IMR-90 (cell line): ENCODE measurements around the gene MTR. TPM values are rescaled to one million over a fixed set of nuclear protein-coding genes. Genes with fewer than 3 reads are reported as not detected.

Experiments used
- ATAC-seq: fragments of 200-7000 bp; cut with Tn5 transposase; 2 replicates; pipeline ENCODE4 v1.9.1; 2020; ENCODE audit warnings: low read depth, mild to moderate bottlenecking, moderate library complexity
- BruUV-seq: library from RNA; stranded (reverse); fragments of 400-500 nt; replicated peaks from 2 replicates; lab custom pipeline; 2021; lab: Mats Ljungman, UMichigan
- CTCF ChIA-PET: fragments of 300-600 bp; formaldehyde crosslinking; extraction: SDS; loops from one replicate; lab custom pipeline; 2021; ENCODE audit warnings: antibody characterized with exemption; lab: Yijun Ruan, JAX
- POLR2A ChIA-PET: fragments of 300-600 bp; sonication (Branson Sonifier 250); formaldehyde crosslinking; loops from one replicate; lab custom pipeline; 2022; ENCODE audit warnings: antibody characterized with exemption; ENCODE audit not compliant: unreplicated experiment; lab: Charles Lee
- DNase-seq: peaks from one replicate; pipeline ENCODE4 v3.0.0; 2013
- H2AFZ ChIP-seq: replicated peaks from 2 replicates; pipeline ENCODE3; 2013; ENCODE audit warnings: low read length, mild to moderate bottlenecking; ENCODE audit not compliant: poor library complexity
- H2AK5ac ChIP-seq: 2 replicates; pipeline ENCODE4 v1.6.1; 2013; ENCODE audit warnings: low read depth, low read length, inconsistent platforms
- H2AK9ac ChIP-seq: replicated peaks from 2 replicates; pipeline ENCODE3; 2013; ENCODE audit warnings: mild to moderate bottlenecking, low read depth, low read length, moderate library complexity; ENCODE audit not compliant: poor library complexity
- H2BK120ac ChIP-seq: 2 replicates; pipeline ENCODE4 v1.6.1; 2013; ENCODE audit warnings: low read depth, low read length, inconsistent platforms
- H2BK15ac ChIP-seq: 3 replicates; pipeline ENCODE4 v1.6.1; 2013; ENCODE audit warnings: low read depth, low read length, inconsistent platforms
- H2BK20ac ChIP-seq: 2 replicates; pipeline ENCODE4 v1.6.1; 2013; ENCODE audit warnings: low read depth, mild to moderate bottlenecking, inconsistent platforms, low read length, moderate library complexity
- H2BK5ac ChIP-seq: 2 replicates; pipeline ENCODE4 v1.6.1; 2013; ENCODE audit warnings: mild to moderate bottlenecking, low read depth, low read length, inconsistent platforms; ENCODE audit not compliant: poor library complexity, severe bottlenecking
- H3K14ac ChIP-seq: replicated peaks from 2 replicates; pipeline ENCODE4 v1.6.1; 2013; ENCODE audit warnings: low read depth, low read length, inconsistent platforms
- H3K18ac ChIP-seq: 2 replicates; pipeline ENCODE4 v1.6.1; 2013; ENCODE audit warnings: low read depth, low read length, control low read depth
- H3K23ac ChIP-seq: 2 replicates; pipeline ENCODE4 v1.6.1; 2013; ENCODE audit warnings: low read depth, low read length, inconsistent platforms
- H3K27ac ChIP-seq: 2 replicates; pipeline ENCODE4 v1.5.1; 2013; ENCODE audit warnings: mild to moderate bottlenecking, control low read depth, low read length; ENCODE audit not compliant: insufficient read depth
- H3K27me3 ChIP-seq: 2 replicates; pipeline ENCODE4 v1.6.1; 2013; ENCODE audit warnings: low read length; ENCODE audit not compliant: control insufficient read depth, insufficient read depth
- H3K36me3 ChIP-seq: 2 replicates; pipeline ENCODE4 v1.6.1; 2013; ENCODE audit warnings: low read length, mixed read lengths; ENCODE audit not compliant: control insufficient read depth, insufficient read depth
- H3K4ac ChIP-seq: 2 replicates; pipeline ENCODE4 v1.6.1; 2013; ENCODE audit warnings: low read depth, low read length, inconsistent platforms
- H3K4me1 ChIP-seq: 2 replicates; pipeline ENCODE4 v1.6.1; 2013; ENCODE audit warnings: low read length, mixed read lengths; ENCODE audit not compliant: control insufficient read depth, insufficient read depth
- H3K4me2 ChIP-seq: 2 replicates; pipeline ENCODE4 v1.6.1; 2013; ENCODE audit warnings: low read depth, mild to moderate bottlenecking, control low read depth, low read length, moderate library complexity
- H3K4me3 ChIP-seq: 2 replicates; pipeline ENCODE4 v1.5.1; 2013; ENCODE audit warnings: low read depth, mild to moderate bottlenecking, control low read depth, low read length, moderate library complexity; ENCODE audit not compliant: insufficient read depth
- H3K56ac ChIP-seq: 2 replicates; pipeline ENCODE4 v1.6.1; 2013; ENCODE audit warnings: low read length, inconsistent platforms; ENCODE audit not compliant: insufficient read depth; ENCODE audit errors: extremely low read depth
- H3K79me1 ChIP-seq, 2 experiments: 2 replicates each; pipeline ENCODE4 v1.6.1; 2013; ENCODE audit warnings: low read length in 2 of 2, inconsistent platforms in 1 of 2, low read depth in 1 of 2
- H3K9ac ChIP-seq: 2 replicates; pipeline ENCODE4 v1.6.1; 2013; ENCODE audit warnings: low read depth, low read length, control low read depth
- H3K9me1 ChIP-seq: 2 replicates; pipeline ENCODE4 v1.6.1; 2013; ENCODE audit warnings: low read length, inconsistent platforms; ENCODE audit not compliant: insufficient read depth
- H3K9me3 ChIP-seq: 2 replicates; pipeline ENCODE4 v1.6.1; 2013; ENCODE audit warnings: low read length; ENCODE audit not compliant: control insufficient read depth, insufficient read depth
- H4K20me1 ChIP-seq: 2 replicates; pipeline ENCODE4 v1.6.1; 2013; ENCODE audit warnings: low read length, inconsistent platforms; ENCODE audit not compliant: insufficient read depth
- H4K5ac ChIP-seq: 2 replicates; pipeline ENCODE4 v1.6.1; 2013; ENCODE audit warnings: mild to moderate bottlenecking, low read depth, low read length, control low read depth
- H4K8ac ChIP-seq, 2 experiments: 2 replicates each; pipeline ENCODE4 v1.6.1; 2013; ENCODE audit warnings: low read depth in 2 of 2, low read length in 2 of 2, control low read depth in 1 of 2, inconsistent platforms in 1 of 2
- H4K91ac ChIP-seq: 2 replicates; pipeline ENCODE4 v1.6.1; 2013; ENCODE audit warnings: low read depth, low read length, inconsistent platforms; ENCODE audit not compliant: insufficient read depth
- BHLHE40 ChIP-seq: fragments of 150-350 bp; IDR thresholded peaks from 2 replicates; pipeline ENCODE4 v1.6.1; 2016; ENCODE audit warnings: mild to moderate bottlenecking, low read depth, low read length
- CEBPB ChIP-seq: IDR thresholded peaks from 2 replicates; pipeline ENCODE4 v1.6.1; 2012; ENCODE audit warnings: low read depth, low read length, improper control_type of control experiment
- CHD1 ChIP-seq: IDR thresholded peaks from 2 replicates; pipeline ENCODE4 v1.6.1; 2012; ENCODE audit warnings: low read depth, low read length, improper control_type of control experiment
- FOS ChIP-seq: fragments of 150-350 bp; IDR thresholded peaks from 2 replicates; pipeline ENCODE4 v1.6.1; 2016; ENCODE audit warnings: low read depth, low read length
- MXI1 ChIP-seq: IDR thresholded peaks from 2 replicates; pipeline ENCODE4 v1.6.1; 2012; ENCODE audit warnings: low read depth, mild to moderate bottlenecking, low read length, moderate library complexity, borderline replicate concordance
- POLR2A ChIP-seq: IDR thresholded peaks from 2 replicates; pipeline ENCODE4 v1.6.1; 2012; ENCODE audit warnings: mild to moderate bottlenecking, low read depth, low read length
- RAD21 ChIP-seq: IDR thresholded peaks from 2 replicates; pipeline ENCODE4 v1.6.1; 2012; ENCODE audit warnings: low read length, improper control_type of control experiment
- RCOR1 ChIP-seq: IDR thresholded peaks from 2 replicates; pipeline ENCODE4 v1.6.1; 2012; ENCODE audit warnings: mild to moderate bottlenecking, low read length, improper control_type of control experiment; ENCODE audit not compliant: insufficient replicate concordance
- RFX5 ChIP-seq: IDR thresholded peaks from 2 replicates; pipeline ENCODE4 v1.8.0; 2012; ENCODE audit warnings: low read depth, mild to moderate bottlenecking, low read length, moderate library complexity
- SMC3 ChIP-seq: fragments of 150-350 bp; IDR thresholded peaks from 2 replicates; pipeline ENCODE4 v1.6.1; 2016; ENCODE audit warnings: low read depth, mild to moderate bottlenecking, antibody characterized with exemption, low read length, moderate library complexity
- WGBS, 2 experiments: methylation state at CpG; one replicate each; pipeline versions ENCODE4 v1.1.5 to v1.1.7; 2013; ENCODE audit warnings: missing lambda C conversion rate in 2 of 2; ENCODE audit not compliant: insufficient read length in 1 of 2; ENCODE audit errors: extremely low coverage in 2 of 2; 5-methylcytosine and 5-hydroxymethylcytosine counted together
- dilution Hi-C: fragments of 300-500 bp; cut with HindIII; formaldehyde crosslinking; loops from one replicate; pipeline ENCODE4 v1.14.3; 2018; ENCODE audit warnings: low sequenced_read_pairs; ENCODE audit not compliant: unreplicated experiment
- in situ Hi-C: fragments of 300-500 bp; cut with MboI; formaldehyde crosslinking; loops from 3 replicates; pipeline ENCODE4 v1.14.3; 2019; ENCODE audit warnings: low sequenced_read_pairs, inconsistent platforms, mixed read lengths
- intact Hi-C: fragments of 100-400 bp; cut with micrococcal nuclease; formaldehyde crosslinking; loops from 2 replicates; pipeline ENCODE4 v1.10.0; 2022
- polyA plus RNA-seq, 3 experiments: library from polyadenylated mRNA; depleted of rRNA; stranded (reverse); fragments of >200 nt; gene quantifications; 2 replicates each; pipeline ENCODE4 v1.2.3, GENCODE V29; 2012; ENCODE audit warnings: low replicate concordance in 1 of 3
- total RNA-seq: library from RNA; depleted of rRNA; stranded (reverse); fragments of >200 nt; gene quantifications from 2 replicates; pipeline ENCODE4 v1.2.3, GENCODE V29; 2012
- TF ChIP-seq, protein P1 (sequence below): conservative IDR thresholded peaks from 2 replicates; pipeline ENCODE4 v1.5.1; 2012; ENCODE audit warnings: mild to moderate bottlenecking, low read depth, low read length, improper control_type of control experiment

Gene MTR
- total and polyA plus RNA-seq, 2 of the 4 experiments (the other 2 are of a cell fraction) = 7.7 to 31.0 TPM

DNA sequence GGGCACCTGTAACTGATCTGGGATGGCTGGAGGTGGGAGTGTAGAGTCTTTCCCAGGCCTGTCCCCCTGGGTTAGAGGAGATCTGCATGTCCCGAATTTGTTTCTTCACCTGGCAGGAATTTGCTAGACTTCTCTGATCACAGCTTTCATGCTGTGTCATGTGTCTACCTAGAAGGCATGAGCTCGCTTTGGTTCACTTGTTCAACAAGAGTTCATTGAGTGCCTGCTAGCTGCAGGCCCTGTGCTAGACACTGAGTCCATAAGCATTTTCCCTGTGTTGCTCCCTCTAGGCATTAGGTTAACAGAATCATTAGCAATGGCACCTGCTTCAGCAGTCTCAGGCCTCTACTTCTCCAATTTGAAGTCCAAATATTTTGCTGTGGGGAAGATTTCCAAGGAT, 101.6 kb downstream of the MTR start:
- in situ Hi-C loops = no loop called here
- H3K56ac ChIP-seq = no peak overlapping the region
- no peak overlapping the region for H2BK20ac ChIP-seq
- no peak overlapping the region for H2BK5ac ChIP-seq
- H3K36me3 ChIP-seq = peaks cover 33% of the 10 kb centered on the region
- no peak overlapping the region for H2AK9ac ChIP-seq
- CTCF ChIA-PET = no interaction called here
- ATAC-seq (no peak), DNase-seq (no peak)
- no peak overlapping the region for H3K18ac ChIP-seq
- no peak overlapping the region for H3K4me2 ChIP-seq
- H3K9me3 ChIP-seq = no peaks in the 10 kb centered on the region
- H3K27ac ChIP-seq = no peak overlapping the region
- dilution Hi-C loops = no loop called here
- intact Hi-C loops = no loop called here
- H4K5ac ChIP-seq = no peak overlapping the region
- no peak overlapping the region for H2AK5ac ChIP-seq
- H2AFZ ChIP-seq = no peak overlapping the region
- TF ChIP-seq CHD1 = no peak
- no peak for TF ChIP-seq RFX5
- TF ChIP-seq SMC3 = no peak
- no peak for TF ChIP-seq MXI1
- TF ChIP-seq FOS = no peak
- TF ChIP-seq, protein P1, sequence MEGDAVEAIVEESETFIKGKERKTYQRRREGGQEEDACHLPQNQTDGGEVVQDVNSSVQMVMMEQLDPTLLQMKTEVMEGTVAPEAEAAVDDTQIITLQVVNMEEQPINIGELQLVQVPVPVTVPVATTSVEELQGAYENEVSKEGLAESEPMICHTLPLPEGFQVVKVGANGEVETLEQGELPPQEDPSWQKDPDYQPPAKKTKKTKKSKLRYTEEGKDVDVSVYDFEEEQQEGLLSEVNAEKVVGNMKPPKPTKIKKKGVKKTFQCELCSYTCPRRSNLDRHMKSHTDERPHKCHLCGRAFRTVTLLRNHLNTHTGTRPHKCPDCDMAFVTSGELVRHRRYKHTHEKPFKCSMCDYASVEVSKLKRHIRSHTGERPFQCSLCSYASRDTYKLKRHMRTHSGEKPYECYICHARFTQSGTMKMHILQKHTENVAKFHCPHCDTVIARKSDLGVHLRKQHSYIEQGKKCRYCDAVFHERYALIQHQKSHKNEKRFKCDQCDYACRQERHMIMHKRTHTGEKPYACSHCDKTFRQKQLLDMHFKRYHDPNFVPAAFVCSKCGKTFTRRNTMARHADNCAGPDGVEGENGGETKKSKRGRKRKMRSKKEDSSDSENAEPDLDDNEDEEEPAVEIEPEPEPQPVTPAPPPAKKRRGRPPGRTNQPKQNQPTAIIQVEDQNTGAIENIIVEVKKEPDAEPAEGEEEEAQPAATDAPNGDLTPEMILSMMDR = no peak
- no peak for TF ChIP-seq BHLHE40
- TF ChIP-seq POLR2A = no peak
- no peak for TF ChIP-seq RCOR1
- TF ChIP-seq CEBPB = no peak
- no peak for TF ChIP-seq RAD21
- no peaks in the 10 kb centered on the region for H3K79me1 ChIP-seq
- H4K91ac ChIP-seq = no peak overlapping the region
- no peak overlapping the region for H2BK15ac ChIP-seq
- no peak overlapping the region for H3K14ac ChIP-seq
- no peak overlapping the region for H3K4me3 ChIP-seq
- H3K4me1 ChIP-seq = no peaks in the 10 kb centered on the region
- WGBS, 2 experiments = 100% methylated on average over 2 of the region's 2 CpGs; no CpG with 5 or more reads in 1 of the 2 experiments
- peaks cover 4% of the 10 kb centered on the region; the same call in 1 of the 2 replicates for H3K9me1 ChIP-seq
- POLR2A ChIA-PET = no interaction called here
- no peak overlapping the region for H3K23ac ChIP-seq
- H2BK120ac ChIP-seq = no peak overlapping the region
- no peak overlapping the region for H4K8ac ChIP-seq
- no TSS peak for BruUV-seq
- no peaks in the 10 kb centered on the region for H3K27me3 ChIP-seq
- no peak overlapping the region for H3K9ac ChIP-seq
- H3K4ac ChIP-seq = no peak overlapping the region
- no peaks in the 10 kb centered on the region for H4K20me1 ChIP-seq
